Neural crest cell (in vitro differentiated cells): ENCODE data around the gene SNX10. TPM values are rescaled to one million over a fixed set of nuclear protein-coding genes. Genes with fewer than 3 reads are reported as not detected.

Source experiments
- DNase-seq: peaks from one replicate; pipeline ENCODE4 v3.0.0; 2021; ENCODE audit warnings: low read depth, mixed read lengths, low spot score
- H3K27ac Mint-ChIP-seq: one replicate; pipeline ENCODE4 v1.8.0; 2021; ENCODE audit warnings: mild to moderate bottlenecking, mixed read lengths; ENCODE audit not compliant: unreplicated experiment
- H3K27me3 Mint-ChIP-seq: 2 replicates; pipeline ENCODE4 v1.8.0; 2021; ENCODE audit warnings: low read depth, mild to moderate bottlenecking, mixed read lengths
- H3K36me3 Mint-ChIP-seq: 2 replicates; pipeline ENCODE4 v1.8.0; 2021; ENCODE audit warnings: low read depth, mild to moderate bottlenecking, mixed read lengths
- H3K4me1 Mint-ChIP-seq: 2 replicates; pipeline ENCODE4 v1.8.0; 2021; ENCODE audit warnings: mixed read lengths
- H3K4me3 Mint-ChIP-seq: one replicate; pipeline ENCODE4 v1.8.0; 2021; ENCODE audit warnings: mild to moderate bottlenecking, mixed read lengths
- H3K9me3 Mint-ChIP-seq: 2 replicates; pipeline ENCODE4 v1.8.0; 2021; ENCODE audit warnings: mixed read lengths
- total RNA-seq: library from RNA; stranded (reverse); gene quantifications from 2 replicates; pipeline ENCODE4 v1.2.1, GENCODE V29; 2021
- TF ChIP-seq, protein P1 (sequence below): fragments of 200-600 bp; sonication (generic); conservative IDR thresholded peaks from 2 replicates; pipeline ENCODE4 v1.5.0; 2021; ENCODE audit warnings: antibody characterized with exemption, mild to moderate bottlenecking

The SNX10 gene
- total RNA-seq, 1 donor from 2014 or later = 5.0 TPM

DNA sequence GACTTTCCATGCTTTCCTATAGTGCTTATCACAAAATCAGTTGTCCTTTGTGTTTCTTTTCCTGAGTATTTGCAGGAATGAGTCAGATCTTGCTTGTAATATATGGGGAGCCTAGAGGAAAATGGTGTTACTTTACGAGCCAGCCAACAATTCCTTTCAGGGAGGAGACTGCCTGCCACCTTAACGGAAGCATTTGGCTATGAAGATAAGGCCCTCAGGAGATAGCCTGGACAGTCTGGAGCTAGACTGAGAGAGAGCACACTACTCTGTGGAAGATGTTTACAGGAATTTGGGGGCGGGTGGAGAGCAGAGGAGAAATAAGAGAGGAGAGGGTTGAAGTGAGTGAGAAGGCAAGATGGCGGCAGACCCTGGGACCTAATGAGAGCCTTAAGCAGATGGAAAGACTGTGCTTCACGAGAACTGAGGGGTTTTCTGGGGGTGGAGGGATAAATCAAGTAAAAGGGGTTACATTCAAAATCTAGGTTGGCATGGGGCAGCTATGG lies 126.3 kb downstream of the SNX10 start:
- Mint-ChIP-seq H3K27me3 (no peaks in the 10 kb centered on the region), H3K9me3 (no peaks in the 10 kb centered on the region), H3K36me3 (peaks cover 3% of the 10 kb centered on the region), H3K4me1 (peaks cover 9% of the 10 kb centered on the region), H3K27ac (peak overlapping the region; percentile 20), H3K4me3 (no peak overlapping the region)
- TF ChIP-seq, protein P1, sequence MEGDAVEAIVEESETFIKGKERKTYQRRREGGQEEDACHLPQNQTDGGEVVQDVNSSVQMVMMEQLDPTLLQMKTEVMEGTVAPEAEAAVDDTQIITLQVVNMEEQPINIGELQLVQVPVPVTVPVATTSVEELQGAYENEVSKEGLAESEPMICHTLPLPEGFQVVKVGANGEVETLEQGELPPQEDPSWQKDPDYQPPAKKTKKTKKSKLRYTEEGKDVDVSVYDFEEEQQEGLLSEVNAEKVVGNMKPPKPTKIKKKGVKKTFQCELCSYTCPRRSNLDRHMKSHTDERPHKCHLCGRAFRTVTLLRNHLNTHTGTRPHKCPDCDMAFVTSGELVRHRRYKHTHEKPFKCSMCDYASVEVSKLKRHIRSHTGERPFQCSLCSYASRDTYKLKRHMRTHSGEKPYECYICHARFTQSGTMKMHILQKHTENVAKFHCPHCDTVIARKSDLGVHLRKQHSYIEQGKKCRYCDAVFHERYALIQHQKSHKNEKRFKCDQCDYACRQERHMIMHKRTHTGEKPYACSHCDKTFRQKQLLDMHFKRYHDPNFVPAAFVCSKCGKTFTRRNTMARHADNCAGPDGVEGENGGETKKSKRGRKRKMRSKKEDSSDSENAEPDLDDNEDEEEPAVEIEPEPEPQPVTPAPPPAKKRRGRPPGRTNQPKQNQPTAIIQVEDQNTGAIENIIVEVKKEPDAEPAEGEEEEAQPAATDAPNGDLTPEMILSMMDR = no peak
- no peak for DNase-seq

DNA sequence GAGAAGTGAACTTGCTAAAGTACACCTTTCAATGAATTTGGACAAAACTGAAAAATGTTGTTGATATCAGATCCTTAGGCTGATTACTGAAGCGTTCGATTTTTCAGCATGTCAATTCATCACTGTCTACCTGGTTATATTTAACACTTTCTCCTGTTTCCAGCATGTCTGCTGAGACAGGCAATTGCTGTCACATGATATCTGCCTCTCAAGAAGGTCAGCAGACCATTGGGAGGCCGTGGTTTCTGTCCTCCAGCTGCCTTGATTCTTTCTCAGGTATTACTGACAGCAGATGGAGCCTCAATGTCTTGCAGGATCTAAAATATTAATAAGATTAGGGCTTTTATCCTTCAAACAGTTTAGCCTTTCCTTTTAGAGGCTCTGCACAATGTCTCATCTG lies 127.5 kb downstream of the SNX10 start:
- H3K4me1 Mint-ChIP-seq = peaks cover 9% of the 10 kb centered on the region
- no peaks in the 10 kb centered on the region for H3K27me3 Mint-ChIP-seq
- H3K9me3 Mint-ChIP-seq = no peaks in the 10 kb centered on the region
- no peak overlapping the region for H3K4me3 Mint-ChIP-seq
- no peak for DNase-seq
- H3K36me3 Mint-ChIP-seq = peaks cover 3% of the 10 kb centered on the region
- TF ChIP-seq, protein P1 = no peak
- H3K27ac Mint-ChIP-seq = no peak overlapping the region

DNA sequence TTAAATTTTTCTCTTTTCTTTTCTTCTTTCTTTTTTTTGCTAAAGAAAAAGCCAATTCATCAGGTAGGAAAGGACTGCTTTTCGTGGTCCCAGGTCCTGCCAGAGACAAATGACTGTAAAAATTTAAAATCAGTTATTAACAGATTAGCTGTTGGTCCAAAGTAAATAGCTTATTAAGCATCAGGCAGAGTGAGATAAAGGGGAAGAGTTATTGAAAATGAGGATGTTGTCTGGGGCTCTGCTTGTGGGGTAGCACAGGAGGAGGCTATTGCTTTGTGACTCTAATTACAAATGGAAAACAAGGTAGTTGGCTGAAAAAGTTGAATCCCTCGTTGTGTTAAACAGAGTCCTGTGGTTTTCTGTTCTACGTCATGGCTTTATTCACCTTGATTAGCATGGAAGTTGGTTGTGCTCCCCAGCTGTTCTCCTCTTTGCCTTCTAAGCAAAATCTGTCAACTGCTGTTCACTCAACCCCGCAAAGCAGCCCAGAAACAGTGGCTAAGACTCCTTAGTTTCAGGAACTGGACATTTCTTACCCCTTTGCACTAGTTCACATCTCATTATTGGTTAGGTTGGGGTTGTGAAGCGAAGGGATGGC lies 128.9 kb downstream of the SNX10 start:
- Mint-ChIP-seq H3K27ac (no peak overlapping the region), H3K4me1 (peaks cover 9% of the 10 kb centered on the region), H3K9me3 (no peaks in the 10 kb centered on the region), H3K27me3 (no peaks in the 10 kb centered on the region), H3K36me3 (peaks cover 3% of the 10 kb centered on the region), H3K4me3 (no peak overlapping the region)
- no peak for DNase-seq
- TF ChIP-seq, protein P1 = no peak

DNA sequence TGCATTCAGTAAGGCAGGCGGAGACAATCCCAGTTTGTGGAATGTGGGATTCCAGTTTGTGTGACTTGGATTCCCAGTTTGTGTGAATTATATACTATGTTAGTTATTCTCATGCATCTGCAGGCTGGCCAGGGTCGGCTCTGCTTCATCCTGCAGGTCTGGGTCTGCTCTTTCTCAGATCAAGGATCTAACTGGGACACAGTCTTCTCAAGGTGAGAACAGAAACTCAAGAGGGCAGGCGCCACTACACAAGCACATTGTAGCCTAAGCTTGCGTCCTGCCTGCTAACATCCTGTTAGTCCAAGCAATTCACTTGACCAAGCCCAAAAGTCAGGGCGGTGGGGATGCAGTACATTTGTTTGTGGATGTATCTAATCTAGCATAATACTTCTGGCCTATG lies 131.1 kb downstream of the SNX10 start:
- peaks cover 2% of the 10 kb centered on the region for H3K36me3 Mint-ChIP-seq
- H3K4me1 Mint-ChIP-seq = peaks cover 9% of the 10 kb centered on the region
- no peak for DNase-seq
- no peaks in the 10 kb centered on the region for H3K27me3 Mint-ChIP-seq
- no peak overlapping the region for H3K4me3 Mint-ChIP-seq
- no peak overlapping the region for H3K27ac Mint-ChIP-seq
- H3K9me3 Mint-ChIP-seq = no peaks in the 10 kb centered on the region
- TF ChIP-seq, protein P1 = no peak

DNA sequence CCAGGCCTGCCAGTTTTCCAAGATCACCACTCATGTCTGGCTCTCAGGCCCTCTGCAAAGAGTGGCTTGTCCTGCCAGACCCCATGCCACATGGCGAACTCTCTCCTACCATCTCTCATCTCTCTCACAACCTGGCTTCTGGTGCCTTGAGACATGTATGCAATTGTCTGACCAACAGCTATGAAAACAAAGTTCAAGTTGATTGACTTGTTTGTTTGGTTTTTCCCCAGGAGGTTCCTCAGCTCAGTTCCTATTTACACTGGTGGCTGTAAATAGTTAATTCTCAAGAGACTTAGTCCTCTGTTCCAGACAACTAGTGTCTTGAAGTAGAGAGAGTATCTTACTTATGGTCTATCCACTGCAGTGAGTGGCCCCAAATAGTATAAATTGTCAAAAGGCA lies 131.8 kb downstream of the SNX10 start:
- H3K27me3 Mint-ChIP-seq = no peaks in the 10 kb centered on the region
- H3K27ac Mint-ChIP-seq = no peak overlapping the region
- H3K9me3 Mint-ChIP-seq = no peaks in the 10 kb centered on the region
- TF ChIP-seq, protein P1 = no peak
- H3K4me3 Mint-ChIP-seq = no peak overlapping the region
- DNase-seq = no peak
- H3K4me1 Mint-ChIP-seq = peaks cover 9% of the 10 kb centered on the region
- no peaks in the 10 kb centered on the region for H3K36me3 Mint-ChIP-seq

Other genes with a start within 250 kb of the SNX10 start
- 2.4 and 3.5 TPM in 2 replicates for gene NFE2L3, start 139.7 kb upstream of the SNX10 start, total RNA-seq
- gene HNRNPA2B1, start 91.1 kb upstream of the SNX10 start, total RNA-seq = 1,068 and 1,071 TPM in 2 replicates
- gene CBX3, start 90.1 kb upstream of the SNX10 start, total RNA-seq = 291 and 293 TPM in 2 replicates